Left lobe of liver (tissue), 2 donors: ENCODE measurements around the gene SCMH1. TPM values are rescaled to one million over a fixed set of nuclear protein-coding genes. Genes with fewer than 3 reads are reported as not detected.

ENCODE experiments used
- ATAC-seq: fragments of 200-7000 bp; cut with Tn5 transposase; one replicate; pipeline ENCODE4 v1.9.1; 2020; ENCODE audit warnings: mild to moderate bottlenecking, moderate library complexity
- DNase-seq: peaks from one replicate; pipeline ENCODE4 v3.0.0-alpha.2; 2020; ENCODE audit warnings: low spot score
- total RNA-seq: library from RNA; stranded (reverse); gene quantifications from one replicate; pipeline ENCODE4 v1.2.1, GENCODE V29; 2021
- donor health status: DM: no; HTN: no; CAD: no; lungs with moderate emphysema.
- donor health status: DM: no; HTN: yes; CAD: no.

SCMH1 gene
- total RNA-seq, 1 donor from 2014 or later: 10.7 TPM

GRCh38 chr1:41013024-41013423, 229.1 kb downstream of the SCMH1 start:
- no peak for ATAC-seq

GRCh38 chr1:41010345-41010744, 231.8 kb downstream of the SCMH1 start:
- ATAC-seq (no peak), DNase-seq (no peak)

More at GRCh38 chr1:41013024-41013423, 229.1 kb downstream of the SCMH1 start:
- DNase-seq: no peak

- ATAC-seq (no peak), DNase-seq (no peak)
These were observed 232.6 kb downstream of the SCMH1 start for GRCh38 chr1:41009466-41009865.

GRCh38 chr1:41006942-41007865, 234.9 kb downstream of the SCMH1 start:
- DNase-seq (no peak), ATAC-seq (no peak)

GRCh38 chr1:41005876-41006275, 236.2 kb downstream of the SCMH1 start:
- no peak for DNase-seq
- ATAC-seq: no peak

- ATAC-seq: peak; percentile 93
- peak; percentile 91 for DNase-seq
These were observed 238.4 kb downstream of the SCMH1 start for GRCh38 chr1:41003640-41004220.

- no peak for DNase-seq
- ATAC-seq: peak; percentile 12
These were observed 238.9 kb downstream of the SCMH1 start for GRCh38 chr1:41003127-41003639.

GRCh38 chr1:40998668-40999067, 243.4 kb downstream of the SCMH1 start:
- ATAC-seq (no peak), DNase-seq (no peak)

GRCh38 chr1:40997096-40997495, 245.0 kb downstream of the SCMH1 start:
- no peak for DNase-seq
- ATAC-seq: no peak

GRCh38 chr1:40989066-40989465, 253.0 kb downstream of the SCMH1 start:
- ATAC-seq: peak; percentile 62
- peak; percentile 68 for DNase-seq

- DNase-seq (no peak), ATAC-seq (peak; percentile 40)
These were observed 253.8 kb downstream of the SCMH1 start for GRCh38 chr1:40988280-40988679.

- ATAC-seq (peak; percentile 54), DNase-seq (peak; percentile 83)
These were observed 254.4 kb downstream of the SCMH1 start for GRCh38 chr1:40987439-40988276.

- DNase-seq (peak; percentile 56), ATAC-seq (peak; percentile 42)
These were observed 255.2 kb downstream of the SCMH1 start for GRCh38 chr1:40986956-40987355.

- peak; percentile 47 for ATAC-seq
- peak; percentile 58 for DNase-seq
These were observed 255.8 kb downstream of the SCMH1 start for GRCh38 chr1:40986328-40986783.

GRCh38 chr1:40985875-40986274, 256.2 kb downstream of the SCMH1 start:
- no peak for ATAC-seq
- DNase-seq: no peak

- no peak for ATAC-seq
- no peak for DNase-seq
These were observed 256.9 kb downstream of the SCMH1 start for GRCh38 chr1:40985161-40985560.

GRCh38 chr1:40984531-40984930, 257.6 kb downstream of the SCMH1 start:
- no peak for DNase-seq
- ATAC-seq: no peak

- DNase-seq (no peak), ATAC-seq (no peak)
These were observed 258.0 kb downstream of the SCMH1 start for GRCh38 chr1:40984066-40984465.

- no peak for DNase-seq
- ATAC-seq: no peak
These were observed 258.8 kb downstream of the SCMH1 start for GRCh38 chr1:40983286-40983685.

- DNase-seq (no peak), ATAC-seq (no peak)
These were observed 259.4 kb downstream of the SCMH1 start for GRCh38 chr1:40982721-40983120.
